ENCODE data around the gene TRIM67.

Gene TRIM67

GRCh38 chr1:231252336-231252735 lies 90.5 kb downstream of the TRIM67 start:
- ChIA-PET CTCF (no interaction called here), POLR2A (no interaction called here)
- TF ChIP-seq, protein P1, sequence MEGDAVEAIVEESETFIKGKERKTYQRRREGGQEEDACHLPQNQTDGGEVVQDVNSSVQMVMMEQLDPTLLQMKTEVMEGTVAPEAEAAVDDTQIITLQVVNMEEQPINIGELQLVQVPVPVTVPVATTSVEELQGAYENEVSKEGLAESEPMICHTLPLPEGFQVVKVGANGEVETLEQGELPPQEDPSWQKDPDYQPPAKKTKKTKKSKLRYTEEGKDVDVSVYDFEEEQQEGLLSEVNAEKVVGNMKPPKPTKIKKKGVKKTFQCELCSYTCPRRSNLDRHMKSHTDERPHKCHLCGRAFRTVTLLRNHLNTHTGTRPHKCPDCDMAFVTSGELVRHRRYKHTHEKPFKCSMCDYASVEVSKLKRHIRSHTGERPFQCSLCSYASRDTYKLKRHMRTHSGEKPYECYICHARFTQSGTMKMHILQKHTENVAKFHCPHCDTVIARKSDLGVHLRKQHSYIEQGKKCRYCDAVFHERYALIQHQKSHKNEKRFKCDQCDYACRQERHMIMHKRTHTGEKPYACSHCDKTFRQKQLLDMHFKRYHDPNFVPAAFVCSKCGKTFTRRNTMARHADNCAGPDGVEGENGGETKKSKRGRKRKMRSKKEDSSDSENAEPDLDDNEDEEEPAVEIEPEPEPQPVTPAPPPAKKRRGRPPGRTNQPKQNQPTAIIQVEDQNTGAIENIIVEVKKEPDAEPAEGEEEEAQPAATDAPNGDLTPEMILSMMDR (IDR thresholded peaks at IDR 0.05; ENCODE audit: insufficient read depth, low read length, missing control alignments), result no peak
- no peak overlapping the region for H3K4me3 ChIP-seq (ENCODE audit: low read depth, low read length)
- DNase-seq (ENCODE audit: low read depth, low spot score), result no peak

DNA sequence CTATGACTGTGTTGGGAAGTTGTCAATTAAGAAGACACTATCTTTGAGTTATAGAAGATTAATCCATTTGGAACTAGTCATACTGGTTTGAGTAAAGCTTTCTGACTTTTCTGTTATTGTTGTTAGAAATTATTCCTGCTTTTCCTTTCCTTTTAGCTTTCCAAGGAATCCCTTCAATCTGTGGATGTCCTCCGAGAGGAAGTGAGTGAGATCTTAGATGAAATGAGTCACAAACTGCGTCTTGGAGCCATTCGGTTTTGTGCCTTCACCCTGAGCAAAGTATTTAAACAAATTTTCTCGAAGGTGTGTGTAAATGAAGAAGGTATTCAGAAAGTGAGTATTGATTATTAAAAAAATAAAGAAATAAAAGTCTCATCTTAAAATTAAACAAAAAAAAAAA lies 98.5 kb downstream of the TRIM67 start:
- ChIA-PET CTCF (interaction anchor here (1.2 kb wide), 1 partner anchor 324 kb away, joined by 4 read pairs; no protein-coding TSS in a partner anchor), POLR2A (no interaction called here)
- no peak for DNase-seq (ENCODE audit: low read depth, low spot score)
- H3K4me3 ChIP-seq (ENCODE audit: low read depth, low read length), result no peak overlapping the region
- TF ChIP-seq, protein P1 (IDR thresholded peaks at IDR 0.05; ENCODE audit: insufficient read depth, low read length, missing control alignments), result no peak

DNA sequence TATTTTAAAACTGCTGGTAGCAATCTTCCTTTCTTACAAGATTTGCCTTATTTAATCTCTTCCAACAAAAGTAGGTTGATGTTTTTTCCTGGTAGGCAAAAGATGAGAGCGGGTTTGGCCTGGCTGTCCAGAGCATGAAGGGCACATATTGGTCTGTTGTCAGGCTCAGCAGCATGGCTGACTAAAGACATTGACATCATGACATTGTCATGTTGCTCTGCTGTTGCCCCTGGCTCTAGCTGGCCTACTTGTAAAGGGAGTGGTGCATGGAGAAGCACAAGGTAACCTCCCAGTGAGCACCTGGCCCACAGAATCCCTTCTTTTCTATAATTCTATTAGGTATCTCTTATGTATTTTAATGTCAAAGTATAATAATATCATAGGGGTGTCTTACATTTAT lies 102.8 kb downstream of the TRIM67 start:
- TF ChIP-seq, protein P1 (IDR thresholded peaks at IDR 0.05; ENCODE audit: insufficient read depth, low read length, missing control alignments), result no peak
- CTCF ChIA-PET, result no interaction called here
- no peak overlapping the region for H3K4me3 ChIP-seq (ENCODE audit: low read depth, low read length)
- DNase-seq (ENCODE audit: low read depth, low spot score), result no peak
- POLR2A ChIA-PET, result no interaction called here

GRCh38 chr1:231265379-231265778 lies 103.5 kb downstream of the TRIM67 start:
- ChIA-PET CTCF (interaction anchor here (1.4 kb wide), 1 partner anchor 11 kb away, joined by 4 read pairs; no protein-coding TSS in a partner anchor), POLR2A (no interaction called here)
- DNase-seq (ENCODE audit: low read depth, low spot score), result no peak
- TF ChIP-seq, protein P1 (IDR thresholded peaks at IDR 0.05; ENCODE audit: insufficient read depth, low read length, missing control alignments), result no peak
- H3K4me3 ChIP-seq (ENCODE audit: low read depth, low read length), result no peak overlapping the region

DNA sequence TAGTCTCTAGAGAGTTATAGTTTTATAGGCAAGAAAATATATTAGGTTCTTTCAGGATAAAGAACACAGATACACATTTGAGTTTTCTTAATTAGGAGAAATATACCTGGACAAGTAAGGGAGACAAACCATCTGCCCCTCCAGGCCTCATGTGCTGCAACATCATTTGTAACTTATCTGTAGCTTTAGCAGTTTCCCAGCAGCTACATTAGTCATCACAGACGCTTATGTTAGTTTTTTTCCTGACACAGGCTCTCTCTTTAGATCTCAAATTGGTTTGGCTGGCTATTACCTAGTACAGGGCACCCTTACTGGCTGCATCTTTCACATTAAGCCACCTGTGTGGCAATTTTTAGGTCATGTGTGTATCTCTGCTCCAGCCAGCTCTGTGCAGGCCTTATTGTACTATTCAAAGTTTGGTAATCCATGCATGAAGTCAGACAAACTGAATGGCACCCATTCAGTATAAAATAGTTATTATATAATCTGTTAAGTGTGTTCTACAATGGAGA lies 105.0 kb downstream of the TRIM67 start:
- no peak for DNase-seq (ENCODE audit: low read depth, low spot score)
- TF ChIP-seq, protein P1 (IDR thresholded peaks at IDR 0.05; ENCODE audit: insufficient read depth, low read length, missing control alignments), result no peak
- H3K4me3 ChIP-seq (ENCODE audit: low read depth, low read length), result no peak overlapping the region
- ChIA-PET POLR2A (no interaction called here), CTCF (interaction anchor here (1.4 kb wide), 1 partner anchor 9 kb away, joined by 4 read pairs; no protein-coding TSS in a partner anchor)

All from AG04449 (cell line).